HL-60 (cell line): ENCODE measurements around the gene SAFB2.

Source experiments
- REST ChIP-seq: IDR thresholded peaks from 2 replicates; pipeline ENCODE4 v1.6.1; 2012; ENCODE audit warnings: low read depth; ENCODE audit not compliant: insufficient replicate concordance
- TF ChIP-seq, protein P1 (sequence below): IDR thresholded peaks from one replicate; pipeline ENCODE4 v1.5.1; 2011; ENCODE audit warnings: low read length, control low read depth, inconsistent platforms; ENCODE audit not compliant: insufficient read depth

GRCh38 chr19:5624018-5624663 lies 1.6 kb upstream of the SAFB2 start:
- TF ChIP-seq, protein P1, sequence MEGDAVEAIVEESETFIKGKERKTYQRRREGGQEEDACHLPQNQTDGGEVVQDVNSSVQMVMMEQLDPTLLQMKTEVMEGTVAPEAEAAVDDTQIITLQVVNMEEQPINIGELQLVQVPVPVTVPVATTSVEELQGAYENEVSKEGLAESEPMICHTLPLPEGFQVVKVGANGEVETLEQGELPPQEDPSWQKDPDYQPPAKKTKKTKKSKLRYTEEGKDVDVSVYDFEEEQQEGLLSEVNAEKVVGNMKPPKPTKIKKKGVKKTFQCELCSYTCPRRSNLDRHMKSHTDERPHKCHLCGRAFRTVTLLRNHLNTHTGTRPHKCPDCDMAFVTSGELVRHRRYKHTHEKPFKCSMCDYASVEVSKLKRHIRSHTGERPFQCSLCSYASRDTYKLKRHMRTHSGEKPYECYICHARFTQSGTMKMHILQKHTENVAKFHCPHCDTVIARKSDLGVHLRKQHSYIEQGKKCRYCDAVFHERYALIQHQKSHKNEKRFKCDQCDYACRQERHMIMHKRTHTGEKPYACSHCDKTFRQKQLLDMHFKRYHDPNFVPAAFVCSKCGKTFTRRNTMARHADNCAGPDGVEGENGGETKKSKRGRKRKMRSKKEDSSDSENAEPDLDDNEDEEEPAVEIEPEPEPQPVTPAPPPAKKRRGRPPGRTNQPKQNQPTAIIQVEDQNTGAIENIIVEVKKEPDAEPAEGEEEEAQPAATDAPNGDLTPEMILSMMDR, result no peak
- TF ChIP-seq REST, result no peak
